ENCODE measurements around the gene GIPR. TPM values are rescaled to one million over a fixed set of nuclear protein-coding genes. Genes with fewer than 3 reads are reported as not detected.

The GIPR gene
- total RNA-seq, 2 donors from 2014 or later: 10.8 to 14.6 TPM

DNA sequence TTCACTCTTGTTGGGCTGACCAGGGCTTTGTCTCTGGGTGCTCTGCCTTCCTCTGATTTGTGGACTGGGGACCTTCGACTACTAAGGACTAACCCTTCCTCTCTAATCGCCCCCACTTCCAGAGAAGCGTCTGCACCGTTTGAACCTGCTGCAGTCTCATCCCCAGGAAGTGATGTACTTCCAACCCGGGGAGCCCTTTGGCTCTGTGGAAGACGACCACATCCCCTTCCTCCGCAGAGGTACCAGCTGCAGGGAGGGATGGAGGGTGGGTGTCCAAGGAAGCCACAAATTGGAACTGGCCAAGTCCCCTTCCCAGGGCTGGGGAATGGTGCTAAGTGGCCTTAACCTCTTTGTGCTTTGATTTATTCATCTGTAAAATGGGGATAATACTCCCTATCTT is 33.7 kb downstream of the GIPR start:
- Histone ChIP-seq H3K9me3 (ENCODE audit: control insufficient read depth, low read length) (no peaks in the 10 kb centered on the region), H3K27me3 (ENCODE audit: control insufficient read depth, insufficient read depth, low read length, poor library complexity, severe bottlenecking) (no peaks in the 10 kb centered on the region), H3K9ac (ENCODE audit: extremely low read depth, low read length, poor library complexity, severe bottlenecking) (no peak overlapping the region), H3K36me3 (ENCODE audit: control insufficient read depth, insufficient read depth, low read length) (peaks cover 38% of the 10 kb centered on the region), H3K4me1 (ENCODE audit: control insufficient read depth, insufficient read depth, low read length) (no peaks in the 10 kb centered on the region), H3K4me3 (ENCODE audit: low read length) (no peak overlapping the region), H3K27ac (ENCODE audit: low read depth, low read length) (no peak overlapping the region)
- Mint-ChIP-seq H3K4me3 (no peak overlapping the region), H3K4me1 (no peaks in the 10 kb centered on the region), H3K27ac (no peak overlapping the region), H3K27me3 (ENCODE audit: insufficient read depth) (no peaks in the 10 kb centered on the region), H3K36me3 (ENCODE audit: low read depth) (peaks cover 36% of the 10 kb centered on the region), H3K9me3 (peaks cover 1% of the 10 kb centered on the region)
- TF ChIP-seq, protein P1, sequence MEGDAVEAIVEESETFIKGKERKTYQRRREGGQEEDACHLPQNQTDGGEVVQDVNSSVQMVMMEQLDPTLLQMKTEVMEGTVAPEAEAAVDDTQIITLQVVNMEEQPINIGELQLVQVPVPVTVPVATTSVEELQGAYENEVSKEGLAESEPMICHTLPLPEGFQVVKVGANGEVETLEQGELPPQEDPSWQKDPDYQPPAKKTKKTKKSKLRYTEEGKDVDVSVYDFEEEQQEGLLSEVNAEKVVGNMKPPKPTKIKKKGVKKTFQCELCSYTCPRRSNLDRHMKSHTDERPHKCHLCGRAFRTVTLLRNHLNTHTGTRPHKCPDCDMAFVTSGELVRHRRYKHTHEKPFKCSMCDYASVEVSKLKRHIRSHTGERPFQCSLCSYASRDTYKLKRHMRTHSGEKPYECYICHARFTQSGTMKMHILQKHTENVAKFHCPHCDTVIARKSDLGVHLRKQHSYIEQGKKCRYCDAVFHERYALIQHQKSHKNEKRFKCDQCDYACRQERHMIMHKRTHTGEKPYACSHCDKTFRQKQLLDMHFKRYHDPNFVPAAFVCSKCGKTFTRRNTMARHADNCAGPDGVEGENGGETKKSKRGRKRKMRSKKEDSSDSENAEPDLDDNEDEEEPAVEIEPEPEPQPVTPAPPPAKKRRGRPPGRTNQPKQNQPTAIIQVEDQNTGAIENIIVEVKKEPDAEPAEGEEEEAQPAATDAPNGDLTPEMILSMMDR (conservative IDR thresholded peaks at IDR 0.05): no peak
- no peak for DNase-seq
- WGBS, 2 experiments (ENCODE audit: insufficient coverage in 1 of 2, insufficient read length in 1 of 2): 91 to 96% methylated on average over 6 to 7 of the region's 7 CpGs

DNA sequence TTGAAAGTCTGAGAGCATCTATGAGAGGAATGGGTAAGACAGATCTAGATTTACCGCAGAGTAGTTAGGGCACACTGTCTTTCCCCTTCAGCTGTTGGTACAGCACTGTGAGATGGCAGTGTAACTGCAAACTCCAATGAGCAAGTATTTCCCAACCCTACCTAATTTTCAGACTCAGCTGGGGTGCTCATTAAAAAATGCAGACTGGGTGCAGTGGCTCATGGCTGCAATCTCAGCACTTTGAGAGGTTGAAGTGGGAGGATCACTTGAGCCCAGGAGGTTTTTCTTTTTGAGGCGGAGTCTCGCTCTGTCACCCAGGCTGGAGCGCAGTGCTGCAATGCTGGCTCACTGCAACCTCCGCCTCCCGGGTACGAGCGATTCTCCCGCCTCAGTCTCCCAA is 37.1 kb downstream of the GIPR start:
- Histone ChIP-seq H3K27ac (ENCODE audit: low read depth, low read length) (no peak overlapping the region), H3K4me3 (ENCODE audit: low read length) (no peak overlapping the region), H3K9me3 (ENCODE audit: control insufficient read depth, low read length) (no peaks in the 10 kb centered on the region), H3K4me1 (ENCODE audit: control insufficient read depth, insufficient read depth, low read length) (no peaks in the 10 kb centered on the region), H3K9ac (ENCODE audit: extremely low read depth, low read length, poor library complexity, severe bottlenecking) (no peak overlapping the region), H3K27me3 (ENCODE audit: control insufficient read depth, insufficient read depth, low read length, poor library complexity, severe bottlenecking) (no peaks in the 10 kb centered on the region), H3K36me3 (ENCODE audit: control insufficient read depth, insufficient read depth, low read length) (peaks cover 31% of the 10 kb centered on the region)
- Mint-ChIP-seq H3K4me1 (no peaks in the 10 kb centered on the region), H3K27ac (no peak overlapping the region), H3K36me3 (ENCODE audit: low read depth) (peaks cover 42% of the 10 kb centered on the region), H3K9me3 (peaks cover 1% of the 10 kb centered on the region), H3K4me3 (no peak overlapping the region), H3K27me3 (ENCODE audit: insufficient read depth) (no peaks in the 10 kb centered on the region)
- WGBS, 2 experiments (ENCODE audit: insufficient coverage in 1 of 2, insufficient read length in 1 of 2): 81 to 85% methylated on average over 6 to 9 of the region's 9 CpGs
- TF ChIP-seq, protein P1 (conservative IDR thresholded peaks at IDR 0.05): no peak
- DNase-seq: no peak

DNA sequence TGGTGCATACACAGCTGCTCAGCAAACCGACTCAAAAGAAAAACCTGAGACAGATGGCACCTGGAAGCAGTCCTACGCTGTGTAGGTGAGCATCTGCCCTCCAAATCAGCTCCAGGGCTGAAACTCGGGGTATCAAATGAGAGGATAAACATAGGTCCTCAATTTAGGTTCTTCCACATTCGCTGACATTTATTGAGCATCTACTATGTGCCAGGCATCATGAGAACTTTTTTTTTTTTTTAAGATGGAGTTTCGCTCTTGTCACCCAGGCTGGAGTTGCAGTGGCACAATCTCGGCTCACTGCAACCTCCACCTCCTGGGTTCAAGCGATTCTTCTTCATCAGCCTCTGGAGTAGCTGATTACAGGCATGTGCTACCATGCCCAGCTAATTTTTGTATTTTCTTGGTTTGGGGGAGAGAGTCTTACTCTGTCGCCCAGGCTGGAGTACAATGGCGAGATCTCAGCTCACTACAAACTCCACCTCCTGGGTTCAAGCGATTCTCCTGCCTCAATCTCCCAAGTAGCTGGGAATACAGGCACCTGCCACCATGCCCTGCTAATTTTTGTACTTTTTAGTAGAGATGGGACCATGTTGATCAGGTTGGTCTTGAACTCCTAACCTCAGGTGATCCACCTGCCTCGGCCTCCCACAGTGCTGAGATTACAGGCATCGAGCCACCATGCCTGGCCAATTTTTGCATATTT is 37.8 kb downstream of the GIPR start:
- Histone ChIP-seq H3K9me3 (ENCODE audit: control insufficient read depth, low read length) (no peaks in the 10 kb centered on the region), H3K27ac (ENCODE audit: low read depth, low read length) (no peak overlapping the region), H3K4me1 (ENCODE audit: control insufficient read depth, insufficient read depth, low read length) (no peaks in the 10 kb centered on the region), H3K27me3 (ENCODE audit: control insufficient read depth, insufficient read depth, low read length, poor library complexity, severe bottlenecking) (no peaks in the 10 kb centered on the region), H3K36me3 (ENCODE audit: control insufficient read depth, insufficient read depth, low read length) (peaks cover 33% of the 10 kb centered on the region), H3K9ac (ENCODE audit: extremely low read depth, low read length, poor library complexity, severe bottlenecking) (no peak overlapping the region), H3K4me3 (ENCODE audit: low read length) (no peak overlapping the region)
- Mint-ChIP-seq H3K27ac (no peak overlapping the region), H3K4me1 (no peaks in the 10 kb centered on the region), H3K27me3 (ENCODE audit: insufficient read depth) (no peaks in the 10 kb centered on the region), H3K9me3 (peaks cover 1% of the 10 kb centered on the region), H3K4me3 (no peak overlapping the region), H3K36me3 (ENCODE audit: low read depth) (peaks cover 48% of the 10 kb centered on the region)
- DNase-seq: no peak
- WGBS, 2 experiments (ENCODE audit: insufficient coverage in 1 of 2, insufficient read length in 1 of 2): 83 to 86% methylated on average over 12 of the region's 12 CpGs
- TF ChIP-seq, protein P1 (conservative IDR thresholded peaks at IDR 0.05): no peak
